HUDEP-2 (cell line): Measurements from ENCODE around the gene DUOX1.

Source experiments
- DNase-seq, 76 experiments: peaks; one replicate each; lab custom pipeline; 2025; ENCODE audit not compliant: unreplicated experiment in 76 of 76; lab: John Stamatoyannopoulos, UW

Gene DUOX1

DNA sequence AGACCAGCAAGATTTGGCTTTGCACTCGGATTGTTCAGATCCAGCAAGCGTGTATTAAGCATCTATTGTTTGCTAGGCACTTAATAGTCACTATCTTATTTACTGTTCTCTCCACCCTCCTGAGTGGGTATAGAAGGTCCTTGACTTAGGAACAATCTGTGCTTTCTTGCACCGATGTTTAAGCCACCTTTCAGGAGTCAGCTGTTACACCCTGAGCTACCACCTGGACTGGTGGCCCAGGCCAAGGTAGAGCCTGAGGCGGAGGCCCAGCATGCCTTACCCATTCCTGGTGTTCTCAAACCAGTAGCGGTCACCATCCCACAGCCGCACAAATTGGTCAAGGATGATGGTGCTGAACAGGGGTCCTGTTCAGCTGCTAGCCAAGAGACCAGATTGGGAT is 10.0 kb downstream of the DUOX1 start:
- no peak for DNase-seq

- DNase-seq = no peak
Measured at GRCh38 chr15:45140557-45141250, 10.9 kb downstream of the DUOX1 start.

- no peak for DNase-seq
Measured at GRCh38 chr15:45141386-45141785, 11.6 kb downstream of the DUOX1 start.

- no peak for DNase-seq
Measured at GRCh38 chr15:45143056-45143455, 13.3 kb downstream of the DUOX1 start.

DNA sequence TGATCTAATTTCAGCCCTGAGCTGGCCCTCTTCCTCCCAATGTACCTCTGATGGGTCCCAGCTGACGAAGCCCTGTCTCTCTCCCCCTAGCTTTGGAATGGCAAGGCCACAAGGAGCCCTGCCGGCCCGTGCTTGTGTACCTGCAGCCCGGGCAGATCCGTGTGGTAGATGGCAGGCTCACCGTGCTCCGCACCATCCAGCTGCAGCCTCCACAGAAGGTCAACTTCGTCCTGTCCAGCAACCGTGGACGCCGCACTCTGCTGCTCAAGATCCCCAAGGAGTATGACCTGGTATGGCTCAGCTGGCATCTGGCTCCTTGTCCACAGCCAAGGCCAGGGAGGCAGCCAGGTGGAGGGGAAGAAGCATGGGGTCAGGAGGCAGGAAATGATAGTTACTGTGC is 14.2 kb downstream of the DUOX1 start:
- DNase-seq = no peak

DNA sequence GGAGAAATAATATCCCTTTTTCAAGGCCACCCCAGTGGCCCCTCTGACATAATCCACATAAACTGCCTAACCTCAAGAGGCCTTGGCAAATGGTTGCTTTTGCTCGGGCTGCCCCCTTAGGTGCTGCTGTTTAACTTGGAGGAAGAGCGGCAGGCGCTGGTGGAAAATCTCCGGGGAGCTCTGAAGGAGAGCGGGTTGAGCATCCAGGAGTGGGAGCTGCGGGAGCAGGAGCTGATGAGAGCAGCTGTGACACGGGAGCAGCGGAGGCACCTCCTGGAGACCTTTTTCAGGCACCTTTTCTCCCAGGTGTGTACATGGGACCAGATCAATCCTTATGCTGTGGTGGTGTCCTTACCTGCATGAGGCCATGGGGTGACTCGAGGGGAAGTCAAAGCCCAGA is 15.0 kb downstream of the DUOX1 start:
- DNase-seq = no peak

DNA sequence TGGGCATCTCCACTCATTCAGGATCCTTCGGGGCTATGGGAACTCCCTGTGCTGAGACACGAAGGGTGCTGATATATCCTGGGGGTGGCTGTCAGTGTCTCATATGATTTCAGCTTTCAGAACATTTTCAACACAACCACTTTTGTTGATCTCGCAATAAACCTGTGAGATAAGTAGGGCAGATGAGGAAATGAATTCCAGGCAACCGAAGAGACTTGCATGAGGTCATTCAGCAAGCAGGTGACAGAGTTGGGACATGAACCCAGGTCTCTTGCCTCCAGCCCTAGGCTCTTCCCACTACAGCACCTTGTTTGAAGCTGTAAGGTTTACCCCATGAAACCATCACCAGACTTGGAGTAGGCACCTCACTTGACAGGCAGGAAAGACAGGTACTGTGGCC is 16.6 kb downstream of the DUOX1 start:
- no peak for DNase-seq

DNA sequence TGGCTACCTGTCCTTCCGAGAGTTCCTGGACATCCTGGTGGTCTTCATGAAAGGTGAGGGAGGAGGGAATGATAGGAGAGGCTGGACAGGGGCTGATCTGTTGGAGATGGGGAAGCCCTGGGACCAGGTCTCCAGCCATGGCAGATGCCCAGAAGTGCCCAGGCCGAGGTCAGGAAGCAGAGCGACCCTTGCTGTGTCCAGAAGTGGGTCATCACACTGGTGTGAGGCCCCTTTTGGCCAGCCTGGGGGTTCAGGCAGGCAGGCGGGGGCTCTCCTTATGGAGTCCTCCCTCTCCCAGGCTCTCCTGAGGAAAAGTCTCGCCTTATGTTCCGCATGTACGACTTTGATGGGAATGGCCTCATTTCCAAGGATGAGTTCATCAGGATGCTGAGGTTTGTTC is 17.8 kb downstream of the DUOX1 start:
- DNase-seq = no peak

- no peak for DNase-seq
Measured at GRCh38 chr15:45148076-45149059, 18.6 kb downstream of the DUOX1 start.

- no peak for DNase-seq
Measured at GRCh38 chr15:45149060-45149459, 19.3 kb downstream of the DUOX1 start.

DNA sequence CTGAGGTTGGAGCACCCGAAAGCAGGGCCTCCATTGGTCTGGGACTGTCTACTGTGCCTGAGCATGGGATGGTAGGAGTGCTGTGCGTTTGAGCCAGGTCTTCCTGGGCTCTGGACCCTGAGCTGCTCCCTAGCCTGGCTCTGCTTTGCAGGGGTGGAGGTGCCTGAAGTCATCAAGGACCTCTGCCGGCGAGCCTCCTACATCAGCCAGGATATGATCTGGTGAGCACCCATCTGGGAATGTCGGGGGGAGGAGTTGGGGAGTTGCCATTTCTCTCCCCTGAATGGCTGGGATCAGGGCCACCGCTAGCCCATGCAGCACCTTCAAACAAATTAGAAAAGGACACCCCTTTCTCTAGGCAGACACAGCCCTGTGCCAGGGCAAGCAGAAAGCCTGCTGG is 20.7 kb downstream of the DUOX1 start:
- DNase-seq = no peak

GRCh38 chr15:45150997-45151396 is 21.2 kb downstream of the DUOX1 start:
- DNase-seq = no peak

GRCh38 chr15:45151998-45152828 is 22.4 kb downstream of the DUOX1 start:
- DNase-seq = no peak

DNA sequence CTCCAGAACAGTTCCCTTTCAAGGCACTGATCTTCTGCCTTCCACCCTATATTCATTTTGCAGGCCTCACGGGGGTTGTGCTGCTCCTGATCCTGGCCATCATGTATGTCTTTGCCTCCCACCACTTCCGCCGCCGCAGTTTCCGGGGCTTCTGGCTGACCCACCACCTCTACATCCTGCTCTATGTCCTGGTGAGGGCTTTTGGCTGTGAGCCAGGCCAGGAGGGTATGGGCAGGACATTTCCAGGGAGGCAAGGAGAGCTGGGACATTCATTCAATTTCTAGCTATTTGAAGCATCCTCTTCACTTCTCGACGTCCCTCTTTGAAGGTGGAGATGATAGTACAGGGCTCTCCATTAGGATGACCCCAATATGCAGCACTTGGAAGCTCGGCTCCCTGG is 25.9 kb downstream of the DUOX1 start:
- DNase-seq = no peak

GRCh38 chr15:45156744-45157455 is 27.1 kb downstream of the DUOX1 start:
- DNase-seq = no peak

- no peak for DNase-seq
Measured at GRCh38 chr15:45157974-45158373, 28.2 kb downstream of the DUOX1 start.

- DNase-seq = no peak
Measured at GRCh38 chr15:45161666-45162065, 31.9 kb downstream of the DUOX1 start.

DNA sequence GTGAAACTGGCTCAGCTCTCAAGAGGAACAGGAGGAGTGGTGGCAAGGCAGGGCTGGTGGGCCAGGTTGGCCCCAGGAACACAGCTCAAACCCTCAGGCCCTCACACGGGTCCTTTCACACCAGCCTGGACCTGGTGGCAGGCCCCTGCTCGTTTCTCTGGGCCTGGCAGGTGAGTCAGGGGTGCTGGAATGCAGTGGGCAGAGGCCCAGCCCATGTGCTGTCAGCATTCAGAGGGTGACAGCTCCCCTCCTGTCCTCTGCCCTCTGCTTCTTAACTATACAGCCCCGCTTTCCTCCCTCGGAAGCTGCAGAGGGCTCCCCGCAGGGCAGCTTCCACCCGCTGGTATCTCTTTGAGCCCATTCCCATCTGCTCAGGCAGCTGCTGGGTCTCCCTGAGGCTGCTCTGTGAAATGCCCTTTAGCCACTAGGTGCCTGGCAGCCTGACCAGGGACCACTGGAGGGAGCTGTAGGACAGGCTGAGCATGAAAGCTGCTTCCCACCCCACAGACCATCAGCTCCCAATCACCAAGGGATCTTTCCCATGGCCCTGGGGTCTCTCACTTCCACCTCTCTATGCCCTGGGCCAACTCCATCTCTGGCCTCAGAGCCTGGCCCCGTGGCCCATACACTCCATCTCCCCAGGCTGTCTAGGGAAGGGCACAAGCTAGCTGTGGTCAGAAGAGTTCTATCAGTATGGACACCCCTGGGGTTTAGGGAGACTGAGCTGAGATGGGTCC is 33.1 kb downstream of the DUOX1 start:
- peak in 68 of 76 experiments; percentile 2 to 83 (median 58) for DNase-seq

DNA sequence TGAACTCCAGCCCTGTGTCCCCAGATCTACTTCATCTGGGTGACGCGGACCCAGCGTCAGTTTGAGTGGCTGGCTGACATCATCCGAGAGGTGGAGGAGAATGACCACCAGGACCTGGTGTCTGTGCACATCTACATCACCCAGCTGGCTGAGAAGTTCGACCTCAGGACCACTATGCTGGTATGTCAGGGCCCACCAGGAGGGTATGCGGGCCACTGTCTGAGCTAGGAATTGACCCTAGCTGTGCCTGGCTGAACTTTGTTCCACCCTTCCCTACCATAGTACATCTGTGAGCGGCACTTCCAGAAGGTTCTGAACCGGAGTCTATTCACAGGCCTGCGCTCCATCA is 33.7 kb downstream of the DUOX1 start:
- DNase-seq = no peak

- DNase-seq = no peak
Measured at GRCh38 chr15:45164914-45165313, 35.1 kb downstream of the DUOX1 start.
